ENCODE results near the gene PLD1.
"Not testable (repeated sequence)": the region's sequence is repeated elsewhere in the genome, so short reads cannot be mapped to it uniquely, and the experiment has no call there.

The PLD1 gene

GRCh38 chr3:171770689-171771620, 39.3 kb downstream of the PLD1 start:
- DNase-seq (ENCODE audit: low read depth), result no peak

- no peak for DNase-seq (ENCODE audit: low read depth)
These were observed 40.8 kb downstream of the PLD1 start for GRCh38 chr3:171769461-171769860.

- DNase-seq (ENCODE audit: low read depth), result no peak
These were observed 41.3 kb downstream of the PLD1 start for GRCh38 chr3:171768986-171769385.

- no peak for DNase-seq (ENCODE audit: low read depth)
These were observed 41.9 kb downstream of the PLD1 start for GRCh38 chr3:171768281-171768900.

- DNase-seq (ENCODE audit: low read depth), result no peak
These were observed 44.8 kb downstream of the PLD1 start for GRCh38 chr3:171765511-171765887.

- no peak for DNase-seq (ENCODE audit: low read depth)
These were observed 46.9 kb downstream of the PLD1 start for GRCh38 chr3:171763392-171763791.

GRCh38 chr3:171760477-171760876, 49.8 kb downstream of the PLD1 start:
- no peak for DNase-seq (ENCODE audit: low read depth)

- no peak for DNase-seq (ENCODE audit: low read depth)
These were observed 52.2 kb downstream of the PLD1 start for GRCh38 chr3:171758109-171758508.

GRCh38 chr3:171757361-171758034, 52.8 kb downstream of the PLD1 start:
- no peak for DNase-seq (ENCODE audit: low read depth)

GRCh38 chr3:171755656-171756055, 54.6 kb downstream of the PLD1 start:
- DNase-seq (ENCODE audit: low read depth), result no peak

- no peak for DNase-seq (ENCODE audit: low read depth)
These were observed 55.2 kb downstream of the PLD1 start for GRCh38 chr3:171755015-171755589.

GRCh38 chr3:171753665-171754408, 56.4 kb downstream of the PLD1 start:
- DNase-seq (ENCODE audit: low read depth), result no peak

- DNase-seq (ENCODE audit: low read depth), result no peak
These were observed 57.2 kb downstream of the PLD1 start for GRCh38 chr3:171753025-171753472.

GRCh38 chr3:171752329-171752728, 58.0 kb downstream of the PLD1 start:
- no peak for DNase-seq (ENCODE audit: low read depth)

- DNase-seq (ENCODE audit: low read depth), result no peak
These were observed 61.2 kb downstream of the PLD1 start for GRCh38 chr3:171749124-171749523.

- DNase-seq (ENCODE audit: low read depth), result no peak
These were observed 62.0 kb downstream of the PLD1 start for GRCh38 chr3:171748064-171748924.

GRCh38 chr3:171747223-171747920, 62.9 kb downstream of the PLD1 start:
- no peak for DNase-seq (ENCODE audit: low read depth)

- not testable (repeated sequence) for DNase-seq (ENCODE audit: low read depth)
These were observed 63.7 kb downstream of the PLD1 start for GRCh38 chr3:171746320-171747222.

All from activated T-helper 9 cell treated with anti-CD3 and anti-CD28 coated beads, Interleukin-2, amount 50 U/mL, for 16 hours (primary cell).